Mesothelial cell of epicardium (in vitro differentiated cells): ENCODE data around the gene CABLES2. TPM values are rescaled to one million over a fixed set of nuclear protein-coding genes. Genes with fewer than 3 reads are reported as not detected.

ENCODE experiments used
- DNase-seq, 2 experiments: peaks; one replicate each; pipeline ENCODE4 v3.0.0; 2021; ENCODE audit warnings: low spot score in 2 of 2; ENCODE audit not compliant: unreplicated experiment in 2 of 2
- H3K27ac Mint-ChIP-seq: 2 replicates; pipeline ENCODE4 v1.8.0; 2021; ENCODE audit warnings: mixed read lengths
- H3K27me3 Mint-ChIP-seq: 2 replicates; pipeline ENCODE4 v1.8.0; 2021; ENCODE audit warnings: low read depth, mixed read lengths
- H3K36me3 Mint-ChIP-seq: 2 replicates; pipeline ENCODE4 v1.8.0; 2021; ENCODE audit warnings: mixed read lengths
- H3K4me1 Mint-ChIP-seq: 2 replicates; pipeline ENCODE4 v1.8.0; 2021; ENCODE audit warnings: mixed read lengths
- H3K4me3 Mint-ChIP-seq: 2 replicates; pipeline ENCODE4 v1.8.0; 2021; ENCODE audit warnings: mild to moderate bottlenecking, moderate library complexity, mixed read lengths
- H3K9me3 Mint-ChIP-seq: 2 replicates; pipeline ENCODE4 v1.8.0; 2021; ENCODE audit warnings: mixed read lengths
- total RNA-seq: library from RNA; stranded (reverse); gene quantifications from 3 replicates; pipeline ENCODE4 v1.2.1, GENCODE V29; 2021
- TF ChIP-seq, protein P1 (sequence below): fragments of 200-600 bp; sonication (generic); IDR thresholded peaks from one replicate; pipeline ENCODE4 v1.5.0; 2021; ENCODE audit warnings: antibody characterized with exemption; ENCODE audit not compliant: unreplicated experiment

Gene CABLES2
- total RNA-seq, 1 donor from 2014 or later = 23.7 TPM

DNA sequence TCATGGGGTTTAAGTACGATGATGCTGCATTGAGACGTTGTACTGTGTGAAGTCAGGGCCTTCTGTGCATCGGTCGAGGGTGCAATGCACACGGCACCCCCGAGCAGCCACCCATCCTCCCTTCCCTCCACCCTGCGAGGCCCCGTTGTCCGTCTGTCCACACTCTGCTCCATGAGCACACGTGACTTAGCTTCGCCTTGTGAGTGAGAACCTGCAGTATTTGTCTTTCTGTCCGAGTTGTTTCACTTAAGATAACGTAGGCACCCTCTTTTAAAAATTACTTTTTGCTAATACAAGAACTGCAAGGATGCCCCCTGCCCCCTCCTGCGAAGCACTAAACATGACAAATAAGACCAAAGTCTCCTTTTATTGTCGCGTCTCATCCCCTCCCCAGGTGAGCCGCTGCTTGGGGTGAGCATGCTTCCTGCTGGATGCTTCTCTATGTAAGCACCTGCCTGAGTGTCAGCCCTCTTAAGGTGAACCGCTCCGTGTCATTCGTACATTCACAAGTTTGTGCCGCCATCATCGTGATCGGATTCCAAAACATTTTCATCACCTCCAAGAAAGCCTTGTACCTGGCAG is 23.9 kb upstream of the CABLES2 start:
- H3K4me1 Mint-ChIP-seq = peaks cover 59% of the 10 kb centered on the region
- TF ChIP-seq, protein P1, sequence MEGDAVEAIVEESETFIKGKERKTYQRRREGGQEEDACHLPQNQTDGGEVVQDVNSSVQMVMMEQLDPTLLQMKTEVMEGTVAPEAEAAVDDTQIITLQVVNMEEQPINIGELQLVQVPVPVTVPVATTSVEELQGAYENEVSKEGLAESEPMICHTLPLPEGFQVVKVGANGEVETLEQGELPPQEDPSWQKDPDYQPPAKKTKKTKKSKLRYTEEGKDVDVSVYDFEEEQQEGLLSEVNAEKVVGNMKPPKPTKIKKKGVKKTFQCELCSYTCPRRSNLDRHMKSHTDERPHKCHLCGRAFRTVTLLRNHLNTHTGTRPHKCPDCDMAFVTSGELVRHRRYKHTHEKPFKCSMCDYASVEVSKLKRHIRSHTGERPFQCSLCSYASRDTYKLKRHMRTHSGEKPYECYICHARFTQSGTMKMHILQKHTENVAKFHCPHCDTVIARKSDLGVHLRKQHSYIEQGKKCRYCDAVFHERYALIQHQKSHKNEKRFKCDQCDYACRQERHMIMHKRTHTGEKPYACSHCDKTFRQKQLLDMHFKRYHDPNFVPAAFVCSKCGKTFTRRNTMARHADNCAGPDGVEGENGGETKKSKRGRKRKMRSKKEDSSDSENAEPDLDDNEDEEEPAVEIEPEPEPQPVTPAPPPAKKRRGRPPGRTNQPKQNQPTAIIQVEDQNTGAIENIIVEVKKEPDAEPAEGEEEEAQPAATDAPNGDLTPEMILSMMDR = no peak
- H3K9me3 Mint-ChIP-seq = no peaks in the 10 kb centered on the region
- peak overlapping the region; percentile 32 for H3K27ac Mint-ChIP-seq
- no peaks in the 10 kb centered on the region for H3K27me3 Mint-ChIP-seq
- no peak overlapping the region for H3K4me3 Mint-ChIP-seq
- H3K36me3 Mint-ChIP-seq = no peaks in the 10 kb centered on the region
- no peak for DNase-seq

DNA sequence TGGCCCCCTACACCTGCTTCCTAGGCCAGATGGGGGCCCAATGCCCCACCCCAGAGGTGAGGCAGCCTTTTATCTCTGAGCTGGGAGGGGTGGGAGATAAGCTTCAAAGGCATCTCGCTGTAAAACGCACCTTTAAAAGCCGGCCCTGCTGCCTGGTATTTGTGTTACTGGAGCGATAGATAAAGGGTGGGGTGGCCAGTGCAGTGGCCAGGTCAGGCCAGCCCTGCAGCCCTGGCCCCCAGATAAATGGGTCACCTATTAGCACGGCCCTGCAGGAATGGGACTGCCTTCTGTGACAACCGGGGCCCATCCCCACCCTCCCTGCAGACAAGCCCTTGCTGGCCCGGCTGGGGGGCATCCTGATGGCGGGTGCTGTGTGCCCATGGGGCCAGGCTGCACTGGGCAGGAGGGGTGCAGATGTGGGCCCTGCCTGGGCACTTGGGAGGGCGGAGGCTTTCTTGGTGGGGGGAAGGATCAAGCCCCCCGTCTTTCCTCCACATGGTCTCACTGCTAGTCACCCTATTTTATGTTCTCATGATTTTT is 23.3 kb upstream of the CABLES2 start:
- Mint-ChIP-seq H3K4me1 (peaks cover 61% of the 10 kb centered on the region), H3K9me3 (no peaks in the 10 kb centered on the region), H3K27ac (no peak overlapping the region), H3K4me3 (no peak overlapping the region), H3K36me3 (no peaks in the 10 kb centered on the region), H3K27me3 (no peaks in the 10 kb centered on the region)
- DNase-seq = no peak
- TF ChIP-seq, protein P1 = no peak

DNA sequence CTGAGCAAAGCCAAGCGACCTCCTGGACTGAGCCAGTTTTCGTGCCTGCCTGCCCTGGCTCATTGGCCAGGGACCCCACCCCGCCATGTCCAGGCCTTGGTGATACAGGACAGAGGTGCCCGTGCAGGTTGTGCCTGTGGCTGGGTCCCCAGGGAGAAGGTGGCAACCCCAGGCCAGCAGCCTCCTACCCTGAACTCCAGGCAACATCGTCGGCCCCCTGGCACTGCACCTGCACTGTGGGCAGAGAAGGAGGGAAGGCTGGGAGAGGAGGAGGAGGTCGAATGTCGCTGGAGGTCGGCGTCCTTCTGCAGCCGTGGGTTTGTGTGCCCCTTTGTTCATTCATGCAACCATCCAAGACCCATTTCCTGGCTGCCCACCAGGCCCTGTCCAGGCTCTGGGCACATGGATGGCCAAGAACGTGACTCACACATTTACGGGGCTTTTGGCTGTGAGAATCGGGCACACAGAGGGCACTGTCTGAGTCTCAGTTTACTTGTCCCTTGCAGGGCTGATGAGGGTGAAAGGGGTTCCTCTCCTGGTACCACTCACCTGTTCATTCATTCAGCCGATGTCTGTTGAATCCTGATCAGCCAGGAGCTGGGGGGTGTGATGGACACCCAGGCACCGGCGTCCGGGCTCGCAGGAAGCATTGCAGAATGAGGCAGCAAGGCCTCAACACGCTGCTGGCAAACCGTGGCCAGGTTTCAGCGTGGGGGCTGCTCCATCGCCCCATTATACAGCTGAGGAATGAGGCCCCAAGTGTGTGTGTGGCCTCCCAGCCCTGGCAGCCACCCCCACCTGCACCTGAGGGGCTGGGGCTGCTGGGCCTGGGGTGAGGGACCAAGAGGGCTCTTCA is 22.6 kb upstream of the CABLES2 start:
- Mint-ChIP-seq H3K27ac (no peak overlapping the region), H3K4me1 (peaks cover 62% of the 10 kb centered on the region)

DNA sequence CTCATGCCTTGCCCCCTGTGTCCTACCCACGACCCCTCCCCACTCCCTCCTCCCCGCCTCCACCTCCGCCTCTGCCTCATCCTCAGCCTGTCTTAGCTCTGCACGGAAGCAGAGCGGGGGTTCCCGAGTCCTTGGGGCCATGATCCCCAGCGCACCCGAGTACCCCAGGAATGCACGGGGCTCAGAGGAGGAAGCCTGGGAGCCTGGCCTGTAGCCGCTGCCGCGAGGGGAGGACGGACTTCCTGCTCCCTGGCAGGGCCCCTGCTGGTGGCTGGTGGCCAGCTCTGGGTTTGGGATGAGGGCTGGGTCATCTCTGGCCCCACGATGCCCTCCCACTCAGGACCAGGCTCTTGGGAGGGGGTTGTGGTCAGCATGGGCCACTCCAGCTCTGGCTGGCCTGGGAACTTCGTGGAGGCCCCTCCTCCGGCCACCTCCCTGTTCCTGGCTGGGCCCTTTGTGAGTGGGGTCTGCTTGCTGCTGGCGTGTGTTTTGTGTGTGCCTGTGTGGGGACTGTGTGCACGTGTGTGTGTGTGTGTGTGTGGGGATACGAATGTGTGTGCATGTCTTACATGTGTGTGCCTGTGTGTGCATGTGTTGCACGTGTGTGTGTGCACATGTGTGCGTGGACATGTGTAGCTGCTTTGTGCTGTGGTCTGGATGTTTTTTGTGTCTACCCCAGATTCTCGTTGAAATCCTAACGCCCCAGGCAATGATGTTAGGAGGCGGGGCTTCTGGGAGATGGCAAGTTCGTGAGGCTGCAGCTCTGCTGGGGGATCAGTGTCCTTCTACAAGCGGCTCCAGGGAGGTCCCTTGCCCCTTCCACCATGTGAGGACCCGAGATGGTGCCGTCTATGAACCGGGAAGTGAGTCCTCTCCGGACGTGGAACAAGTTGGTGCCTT is 21.6 kb upstream of the CABLES2 start:
- TF ChIP-seq, protein P1 = no peak
- Mint-ChIP-seq H3K36me3 (no peaks in the 10 kb centered on the region), H3K4me1 (peaks cover 57% of the 10 kb centered on the region), H3K9me3 (no peaks in the 10 kb centered on the region), H3K27ac (peak overlapping the region; percentile 91), H3K4me3 (peak overlapping the region; percentile 39), H3K27me3 (no peaks in the 10 kb centered on the region)
- no peak for DNase-seq

More for the DNA sequence above, 22.6 kb upstream of the CABLES2 start:
- Mint-ChIP-seq H3K9me3 (no peaks in the 10 kb centered on the region), H3K36me3 (no peaks in the 10 kb centered on the region), H3K27me3 (no peaks in the 10 kb centered on the region), H3K4me3 (no peak overlapping the region)
- TF ChIP-seq, protein P1 = no peak
- DNase-seq = no peak

DNA sequence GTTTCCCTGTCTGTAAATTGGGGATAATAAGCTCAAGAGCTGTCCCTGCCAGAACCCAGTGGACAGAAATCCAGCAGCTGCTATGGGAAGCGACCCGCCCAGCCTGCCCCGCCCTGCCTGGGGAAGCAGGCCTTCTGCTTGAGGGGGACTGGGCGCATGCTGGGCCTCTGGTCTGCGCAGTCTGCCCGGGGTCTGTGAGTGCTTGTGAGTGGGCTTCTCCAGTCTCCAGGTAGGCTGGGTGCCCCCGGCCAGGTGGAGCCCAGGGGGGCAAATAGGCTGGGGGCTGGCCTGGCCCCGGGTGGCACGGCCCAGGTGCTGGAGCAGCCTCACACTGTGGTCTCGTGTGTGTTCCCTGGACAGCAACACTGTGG is 20.9 kb upstream of the CABLES2 start:
- H3K27ac Mint-ChIP-seq = peak overlapping the region; percentile 16
- H3K4me3 Mint-ChIP-seq = no peak overlapping the region
- TF ChIP-seq, protein P1 = no peak
- no peaks in the 10 kb centered on the region for H3K9me3 Mint-ChIP-seq
- no peaks in the 10 kb centered on the region for H3K36me3 Mint-ChIP-seq
- no peak for DNase-seq
- no peaks in the 10 kb centered on the region for H3K27me3 Mint-ChIP-seq
- peaks cover 58% of the 10 kb centered on the region for H3K4me1 Mint-ChIP-seq
